ENCODE results near the gene LRP2BP.
"Not testable (repeated sequence)": the region's sequence is repeated elsewhere in the genome, so short reads cannot be mapped to it uniquely, and the experiment has no call there.

DNA sequence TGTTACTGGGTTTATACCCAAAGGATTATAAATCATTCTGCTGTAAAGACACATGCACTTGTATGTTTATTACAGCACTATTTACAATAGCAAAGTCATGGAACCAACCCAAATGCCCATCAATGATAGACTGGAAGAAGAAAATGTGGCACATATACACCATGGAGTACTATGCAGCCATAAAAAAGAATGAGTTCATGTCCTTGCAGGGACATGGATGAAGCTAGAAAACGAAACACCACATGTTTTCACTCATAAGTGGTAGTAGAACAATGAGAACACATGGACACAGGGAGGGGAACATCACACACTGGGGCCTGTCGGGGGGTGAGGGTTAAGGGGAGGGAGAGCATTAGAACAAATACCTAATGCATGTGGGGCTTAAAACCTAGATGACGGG is 78.3 kb downstream of the LRP2BP start:
- TF ChIP-seq POLR2A (IDR thresholded peaks at IDR 0.05): not testable (repeated sequence)
- TF ChIP-seq, protein P1, sequence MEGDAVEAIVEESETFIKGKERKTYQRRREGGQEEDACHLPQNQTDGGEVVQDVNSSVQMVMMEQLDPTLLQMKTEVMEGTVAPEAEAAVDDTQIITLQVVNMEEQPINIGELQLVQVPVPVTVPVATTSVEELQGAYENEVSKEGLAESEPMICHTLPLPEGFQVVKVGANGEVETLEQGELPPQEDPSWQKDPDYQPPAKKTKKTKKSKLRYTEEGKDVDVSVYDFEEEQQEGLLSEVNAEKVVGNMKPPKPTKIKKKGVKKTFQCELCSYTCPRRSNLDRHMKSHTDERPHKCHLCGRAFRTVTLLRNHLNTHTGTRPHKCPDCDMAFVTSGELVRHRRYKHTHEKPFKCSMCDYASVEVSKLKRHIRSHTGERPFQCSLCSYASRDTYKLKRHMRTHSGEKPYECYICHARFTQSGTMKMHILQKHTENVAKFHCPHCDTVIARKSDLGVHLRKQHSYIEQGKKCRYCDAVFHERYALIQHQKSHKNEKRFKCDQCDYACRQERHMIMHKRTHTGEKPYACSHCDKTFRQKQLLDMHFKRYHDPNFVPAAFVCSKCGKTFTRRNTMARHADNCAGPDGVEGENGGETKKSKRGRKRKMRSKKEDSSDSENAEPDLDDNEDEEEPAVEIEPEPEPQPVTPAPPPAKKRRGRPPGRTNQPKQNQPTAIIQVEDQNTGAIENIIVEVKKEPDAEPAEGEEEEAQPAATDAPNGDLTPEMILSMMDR (IDR thresholded peaks at IDR 0.05): not testable (repeated sequence)

All from lower leg skin (tissue), 3 donors.